GM12878 (cell line): ENCODE measurements around the gene DUSP7. TPM values are rescaled to one million over a fixed set of nuclear protein-coding genes. Genes with fewer than 3 reads are reported as not detected.

Experiments used
- ATAC-seq: fragments of 200-7000 bp; cut with Tn5 transposase; 3 replicates; pipeline ENCODE4 v1.9.1; 2020; ENCODE audit warnings: mild to moderate bottlenecking, moderate library complexity
- BruUV-seq: library from RNA; stranded (reverse); fragments of 400-500 nt; replicated peaks from 2 replicates; lab custom pipeline; 2021; lab: Mats Ljungman, UMichigan
- CTCF ChIA-PET: fragments of 300-600 bp; sonication (Branson Sonifier 250); formaldehyde crosslinking; extraction: SDS; loops from one replicate; lab custom pipeline; 2021; ENCODE audit warnings: inconsistent platforms; lab: Yijun Ruan, JAX
- POLR2A ChIA-PET: fragments of 350-600 bp; formaldehyde crosslinking; extraction: SDS; loops from one replicate; lab custom pipeline; 2021; ENCODE audit warnings: inconsistent platforms; lab: Charles Lee
- RAD21 ChIA-PET: fragments of 300-600 bp; sonication (Branson Sonifier 250); formaldehyde crosslinking; loops from one replicate; lab custom pipeline; 2023; ENCODE audit warnings: antibody characterized with exemption; ENCODE audit not compliant: unreplicated experiment; lab: Charles Lee
- SMC1A ChIA-PET: fragments of 300-600 bp; sonication (Branson Sonifier 250); formaldehyde crosslinking; loops from one replicate; lab custom pipeline; 2023; ENCODE audit not compliant: unreplicated experiment, uncharacterized antibody; lab: Charles Lee
- DNase-seq: peaks from one replicate; pipeline ENCODE4 v3.0.0-alpha.2; 2011; ENCODE audit warnings: low read depth, low spot score
- FAIRE-seq: peaks from 3 replicates; lab custom pipeline; 2011; peaks lifted over from hg19 to GRCh38; lab: Jason Lieb, UNC
- H2AFZ ChIP-seq: 2 replicates; pipeline ENCODE4 v1.6.0; 2011; ENCODE audit warnings: low read depth, low read length, control low read depth; ENCODE audit not compliant: control insufficient read depth
- H3K27ac ChIP-seq: 2 replicates; pipeline ENCODE4 v1.5.1; 2011; ENCODE audit warnings: control low read depth; ENCODE audit not compliant: control insufficient read depth, insufficient read depth
- H3K27me3 ChIP-seq, 2 experiments: replicated peaks in 1 of 2; 2 replicates each; pipeline versions ENCODE4 v1.6.0 to v1.6.1; 2011; ENCODE audit warnings: low read length in 1 of 2; ENCODE audit not compliant: control insufficient read depth in 2 of 2, insufficient read depth in 2 of 2
- H3K36me3 ChIP-seq, 2 experiments: 2 replicates each; pipeline ENCODE4 v1.5.1; 2011; ENCODE audit warnings: low read length in 1 of 2; ENCODE audit not compliant: control insufficient read depth in 2 of 2, insufficient read depth in 2 of 2
- H3K4me1 ChIP-seq: 2 replicates; pipeline ENCODE4 v1.6.1; 2011; ENCODE audit warnings: mild to moderate bottlenecking, low read length, moderate library complexity, mixed read lengths; ENCODE audit not compliant: control insufficient read depth, insufficient read depth
- H3K4me2 ChIP-seq: 2 replicates; pipeline ENCODE4 v1.6.0; 2011; ENCODE audit warnings: control low read depth; ENCODE audit not compliant: control insufficient read depth, insufficient read depth
- H3K4me3 ChIP-seq: fragments of 200-600 bp; sonication (generic); 2 replicates; pipeline ENCODE4 v1.5.1; 2016
- H3K79me2 ChIP-seq: 2 replicates; pipeline ENCODE4 v1.6.0; 2011; ENCODE audit warnings: low read length; ENCODE audit not compliant: control insufficient read depth, insufficient read depth
- H3K9ac ChIP-seq: 2 replicates; pipeline ENCODE4 v1.8.0; 2011; ENCODE audit warnings: low read length, control low read depth, mixed read lengths; ENCODE audit not compliant: control insufficient read depth, insufficient read depth
- H3K9me3 ChIP-seq: replicated peaks from 3 replicates; pipeline ENCODE4 v1.5.1; 2011; ENCODE audit warnings: mild to moderate bottlenecking, low read length; ENCODE audit not compliant: control insufficient read depth, insufficient read depth
- H4K20me1 ChIP-seq: 2 replicates; pipeline ENCODE4 v1.6.0; 2011; ENCODE audit not compliant: control insufficient read depth, insufficient read depth
- CEBPZ ChIP-seq: fragments of 150-350 bp; IDR thresholded peaks from 2 replicates; pipeline ENCODE4 v1.6.1; 2016; ENCODE audit warnings: low read depth, low read length
- E2F4 ChIP-seq: IDR thresholded peaks from 2 replicates; pipeline ENCODE4 v1.6.1; 2012; ENCODE audit warnings: low read depth, low read length, improper control_type of control experiment
- FOS ChIP-seq: IDR thresholded peaks from 3 replicates; pipeline ENCODE4 v1.6.1; 2011; ENCODE audit warnings: borderline replicate concordance; ENCODE audit not compliant: insufficient read length; ENCODE audit errors: extremely low read depth
- IRF4 ChIP-seq: IDR thresholded peaks from 2 replicates; pipeline ENCODE4 v1.6.1; 2011; ENCODE audit warnings: low read depth, low read length
- KDM1A ChIP-seq: fragments of 200-600 bp; sonication (generic); IDR thresholded peaks from 2 replicates; pipeline ENCODE4 v1.6.1; 2016; ENCODE audit warnings: borderline replicate concordance
- PAX5 ChIP-seq: IDR thresholded peaks from 2 replicates; pipeline ENCODE4 v1.6.1; 2011; ENCODE audit warnings: low read depth, low read length, borderline replicate concordance
- PKNOX1 ChIP-seq: fragments of 450-650 bp; IDR thresholded peaks from 2 replicates; pipeline ENCODE4 v1.6.1; 2016; ENCODE audit warnings: mild to moderate bottlenecking
- SMC3 ChIP-seq: IDR thresholded peaks from 2 replicates; pipeline ENCODE4 v1.6.1; 2011; ENCODE audit warnings: low read length, improper control_type of control experiment, borderline replicate concordance
- SP1 ChIP-seq: IDR thresholded peaks from one replicate; pipeline ENCODE4 v1.6.1; 2011; ENCODE audit warnings: low read depth, low read length
- STAT1 ChIP-seq: fragments of 450-650 bp; conservative IDR thresholded peaks from 2 replicates; pipeline ENCODE4 v1.6.1; 2014; ENCODE audit warnings: antibody characterized with exemption, mild to moderate bottlenecking
- STAT3 ChIP-seq: IDR thresholded peaks from 2 replicates; pipeline ENCODE4 v1.6.1; 2011; ENCODE audit warnings: low read depth, low read length, improper control_type of control experiment
- TCF7 ChIP-seq: IDR thresholded peaks from 2 replicates; pipeline ENCODE4 v1.6.1; 2014; ENCODE audit warnings: antibody characterized with exemption, borderline replicate concordance
- USF1 ChIP-seq: IDR thresholded peaks from 2 replicates; pipeline ENCODE4 v1.6.1; 2011; ENCODE audit warnings: borderline replicate concordance, low read depth, mild to moderate bottlenecking, moderate library complexity, mixed read lengths, low read length; ENCODE audit not compliant: insufficient read depth; ENCODE audit errors: extremely low read length
- ZNF274 ChIP-seq: IDR thresholded peaks from one replicate; pipeline ENCODE4 v1.8.0; 2011; ENCODE audit not compliant: insufficient read length, insufficient read depth
- WGBS: methylation state at CpG from one replicate; pipeline ENCODE4 v1.1.6; 2016; ENCODE audit warnings: low lambda C conversion rate; ENCODE audit not compliant: insufficient replicate concordance, insufficient coverage; ENCODE audit errors: missing lambda C conversion rate; 5-methylcytosine and 5-hydroxymethylcytosine counted together
- in situ Hi-C: fragments of 300-500 bp; cut with MboI; formaldehyde crosslinking; loops from 9 replicates; pipeline ENCODE4 v1.14.3; 2018; ENCODE audit warnings: mixed read lengths
- intact Hi-C: fragments of 100-400 bp; cut with micrococcal nuclease; formaldehyde crosslinking; loops from one replicate; pipeline ENCODE4 v1.14.2; 2022; ENCODE audit not compliant: unreplicated experiment
- polyA plus RNA-seq, 11 experiments: library from polyadenylated mRNA; depleted of rRNA in 4 of 11; unstranded in 6 of 11; stranded (reverse) in 5 of 11; fragments of >200 nt; fragmentation: Nextera tagmentation in 4 of 11; fragmentation: Illumina TruSeq in 1 of 11; extraction: Ambion mirVana in 4 of 11; extraction: Trizol in 1 of 11; gene quantifications; 1 replicate in 1 of 11; 2 replicates in 10 of 11; pipeline versions ENCODE4 v1.2.1 to v1.2.3, GENCODE V29; 2011 to 2016; ENCODE audit warnings: inconsistent platforms in 2 of 11, missing spikeins in 2 of 11, low read depth in 1 of 11
- total RNA-seq, 4 experiments: library from RNA; depleted of rRNA in 3 of 4; stranded (reverse); fragments of >200 nt in 3 of 4; fragmentation: Illumina TruSeq in 1 of 4; extraction: Trizol in 1 of 4; gene quantifications; 2 replicates each; pipeline versions ENCODE4 v1.2.1 to v1.2.3, GENCODE V29; 2013 to 2021

DUSP7 gene
- total and polyA plus RNA-seq, 10 of the 15 experiments (the other 5 are each of a cell fraction or from before 2014, with no cell fraction given): 0.73 to 17.0 (median 7.9) TPM

- no peak for TF ChIP-seq ZNF274
- no peak for TF ChIP-seq PAX5
- no peak for TF ChIP-seq IRF4
- TF ChIP-seq SMC3: no peak
- no peak for TF ChIP-seq USF1
- no peak for TF ChIP-seq E2F4
- TF ChIP-seq STAT1: no peak
- no peak for TF ChIP-seq TCF7
Observed at GRCh38 chr3:52077925-52078324, 21.6 kb upstream of the DUSP7 start (continued).

GRCh38 chr3:52076896-52077780 is 20.8 kb upstream of the DUSP7 start:
- no peak overlapping the region for H3K9ac ChIP-seq
- H3K36me3 ChIP-seq: peaks cover 0 to 3% of the 10 kb centered on the region in 2 experiments; a peak in 3 of 4 replicates

More at GRCh38 chr3:52076896-52077780, 20.8 kb upstream of the DUSP7 start:
- ChIA-PET SMC1A (no interaction called here), RAD21 (interaction anchor here (0.7 kb wide), 1 partner anchor 24 kb away, joined by 3 read pairs; no protein-coding TSS in a partner anchor), POLR2A (interaction anchor here (0.7 kb wide), 1 partner anchor 21 kb away, joined by 4 read pairs; no protein-coding TSS in a partner anchor), CTCF (no interaction called here)
- in situ Hi-C loops (no loop called here), intact Hi-C loops (no loop called here)
- DNase-seq: no peak
- no peak for TF ChIP-seq PKNOX1
- TF ChIP-seq CEBPZ: no peak
- TF ChIP-seq STAT3: no peak
- TF ChIP-seq KDM1A: no peak
- TF ChIP-seq SP1: no peak
- no peak for TF ChIP-seq FOS
- Histone ChIP-seq H4K20me1 (no peaks in the 10 kb centered on the region), H3K4me1 (no peaks in the 10 kb centered on the region), H3K27ac (no peak overlapping the region), H3K4me2 (no peak overlapping the region), H3K9me3 (no peaks in the 10 kb centered on the region), H2AFZ (no peak overlapping the region), H3K4me3 (no peak overlapping the region), H3K79me2 (no peaks in the 10 kb centered on the region), H3K27me3 (no peaks in the 10 kb centered on the region)
- FAIRE-seq: no peak
- no TSS peak for BruUV-seq
- no peak for ATAC-seq
- 86% methylated on average over 14 of the region's 14 CpGs for WGBS
